ENCODE measurements around the gene GAS7.

- TF ChIP-seq CTCF (IDR thresholded peaks at IDR 0.05) (no peak), POLR2A (IDR thresholded peaks at IDR 0.05) (no peak)
These were observed 165.0 kb downstream of the GAS7 start for GRCh38 chr17:10033449-10033848.

Measured in gastroesophageal sphincter (tissue), 3 donors.